Measurements from ENCODE around the gene IL31. TPM values are rescaled to one million over a fixed set of nuclear protein-coding genes. Genes with fewer than 3 reads are reported as not detected.
"Not testable (repeated sequence)": the region's sequence is repeated elsewhere in the genome, so short reads cannot be mapped to it uniquely, and the experiment has no call there.

Gene IL31
- total RNA-seq, 1 experiment from 2014 or later = not detected

DNA sequence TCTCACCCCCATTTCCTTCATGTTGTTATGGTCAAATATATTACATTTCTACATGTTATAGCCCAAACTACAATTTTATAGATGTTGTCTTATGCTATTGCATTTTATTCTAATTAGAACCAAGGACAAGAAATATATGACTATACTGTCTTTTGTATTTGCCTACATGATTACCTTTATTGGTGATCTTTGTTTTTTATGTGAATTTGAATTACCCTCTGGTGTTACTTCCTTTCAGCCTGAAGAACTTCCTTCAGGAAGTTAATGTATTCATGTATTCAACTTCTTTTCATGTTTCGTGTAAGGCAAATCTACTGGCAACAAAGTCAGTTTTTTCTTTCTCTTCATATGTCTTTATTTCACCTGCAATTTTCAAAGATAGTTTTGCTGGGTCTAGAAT lies 20.8 kb upstream of the IL31 start:
- DNase-seq (ENCODE audit: low read depth) = no peak

GRCh38 chr12:122192441-122192840 lies 18.4 kb upstream of the IL31 start:
- no peak for DNase-seq (ENCODE audit: low read depth)

GRCh38 chr12:122190842-122191668 lies 17.0 kb upstream of the IL31 start:
- DNase-seq (ENCODE audit: low read depth) = peak; percentile 60

DNA sequence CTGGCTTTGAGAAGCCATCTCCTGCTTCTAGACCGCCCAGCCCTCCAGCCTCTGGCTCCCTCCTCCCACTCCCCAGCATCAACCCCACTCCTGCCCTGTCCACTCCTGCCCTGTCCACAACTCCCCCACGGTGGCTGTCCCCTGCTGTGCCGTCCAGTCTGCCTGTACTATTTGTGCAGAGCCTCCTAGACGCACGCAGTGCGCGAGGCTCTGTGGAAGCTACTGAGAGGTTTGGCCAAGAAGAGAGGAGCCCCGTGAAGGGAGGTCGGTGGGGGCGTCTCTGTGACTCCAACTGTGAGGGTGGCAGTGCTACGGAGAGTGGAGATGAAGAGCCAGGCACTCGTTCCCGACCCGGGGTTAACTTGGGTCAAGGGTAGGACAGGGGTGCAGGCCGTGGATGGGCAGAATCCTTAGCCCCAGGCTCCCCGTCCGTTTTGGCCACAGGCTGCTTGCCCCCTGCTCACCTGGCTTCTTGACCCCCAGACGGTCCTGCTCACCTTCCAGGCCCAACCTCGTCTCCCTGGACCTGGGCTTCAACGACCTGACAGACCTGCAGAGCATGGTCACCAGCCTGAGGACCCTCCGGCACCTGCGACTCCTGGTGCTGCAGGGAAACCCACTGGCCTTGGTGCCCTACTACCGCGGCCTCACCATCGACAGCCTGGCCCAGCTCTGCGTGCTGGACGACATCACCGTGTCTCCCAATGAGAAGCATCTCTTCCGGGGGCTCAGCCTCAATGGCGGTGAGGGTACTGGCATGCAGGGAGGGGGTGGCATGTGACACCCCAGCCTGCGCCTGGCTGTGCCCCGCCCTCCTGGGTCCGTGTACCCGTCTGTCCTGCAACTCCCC lies 15.8 kb upstream of the IL31 start:
- DNase-seq (ENCODE audit: low read depth) = no peak

DNA sequence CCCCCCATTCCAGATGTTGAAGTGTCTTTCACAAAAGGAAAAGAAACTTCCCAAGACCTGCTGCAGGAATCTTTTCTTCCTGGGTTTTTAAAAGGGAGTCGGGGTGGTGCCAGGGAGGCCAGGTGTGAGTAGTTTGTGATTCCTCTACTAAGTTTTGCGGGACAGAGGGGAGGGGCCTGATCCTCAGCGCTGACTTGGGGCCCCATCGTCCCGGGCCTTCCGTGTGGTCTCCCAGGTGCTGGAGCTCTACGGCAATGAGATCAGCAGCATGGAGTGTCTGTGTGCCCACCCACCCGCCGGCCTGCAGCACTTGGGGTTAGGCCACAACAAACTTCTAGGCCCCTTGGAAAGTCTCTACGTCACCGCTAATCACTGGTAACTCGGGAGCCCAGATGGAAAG lies 13.4 kb upstream of the IL31 start:
- DNase-seq (ENCODE audit: low read depth) = no peak

GRCh38 chr12:122185494-122186082 lies 11.6 kb upstream of the IL31 start:
- no peak for DNase-seq (ENCODE audit: low read depth)

GRCh38 chr12:122185079-122185478 lies 11.1 kb upstream of the IL31 start:
- no peak for DNase-seq (ENCODE audit: low read depth)

DNA sequence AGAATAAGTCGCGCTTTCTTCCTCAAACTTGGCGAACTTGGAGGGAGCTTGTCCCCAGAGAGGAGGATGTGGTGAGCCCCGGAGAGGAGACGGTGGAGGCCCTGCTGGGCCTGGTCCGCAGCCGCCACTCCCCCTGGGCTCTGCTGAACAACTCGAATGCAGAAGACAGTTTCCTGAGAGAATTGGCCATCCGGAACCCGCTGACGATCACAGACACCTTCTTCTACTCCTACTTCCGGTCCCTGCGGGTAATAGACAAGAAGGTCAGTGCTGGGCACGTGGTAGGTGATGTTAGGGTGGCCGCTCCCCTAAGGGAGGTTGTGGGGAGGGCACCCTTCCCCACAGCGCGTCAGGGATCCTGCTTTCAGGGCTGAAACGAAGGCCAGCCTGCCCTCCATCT lies 10.5 kb upstream of the IL31 start:
- DNase-seq (ENCODE audit: low read depth) = no peak

DNA sequence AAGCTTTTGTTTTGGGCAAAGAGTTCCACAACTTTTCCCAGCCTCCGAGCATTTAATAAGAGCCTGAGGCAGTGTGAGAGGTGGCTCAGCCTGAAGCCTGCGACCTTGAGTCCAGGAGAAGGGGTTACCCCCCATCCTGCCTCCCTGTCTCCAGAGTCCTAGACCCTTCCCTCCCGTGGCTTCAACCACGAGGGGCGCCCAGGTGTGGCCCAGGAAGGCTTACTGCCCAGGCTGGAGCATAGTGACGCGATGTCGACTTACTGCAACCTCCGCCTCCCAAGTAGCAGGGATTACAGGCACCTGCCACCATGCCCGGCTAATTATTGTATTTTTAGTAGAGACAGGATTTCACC lies 9.5 kb upstream of the IL31 start:
- no peak for DNase-seq (ENCODE audit: low read depth)

- DNase-seq (ENCODE audit: low read depth) = no peak
These were observed 9.0 kb upstream of the IL31 start, which contains the start of gene LRRC43 for GRCh38 chr12:122182887-122183587. Gene LRRC43 (plus strand): TSS chr12:122183123. CDS start chr12:122183145, 22 bp downstream.

DNA sequence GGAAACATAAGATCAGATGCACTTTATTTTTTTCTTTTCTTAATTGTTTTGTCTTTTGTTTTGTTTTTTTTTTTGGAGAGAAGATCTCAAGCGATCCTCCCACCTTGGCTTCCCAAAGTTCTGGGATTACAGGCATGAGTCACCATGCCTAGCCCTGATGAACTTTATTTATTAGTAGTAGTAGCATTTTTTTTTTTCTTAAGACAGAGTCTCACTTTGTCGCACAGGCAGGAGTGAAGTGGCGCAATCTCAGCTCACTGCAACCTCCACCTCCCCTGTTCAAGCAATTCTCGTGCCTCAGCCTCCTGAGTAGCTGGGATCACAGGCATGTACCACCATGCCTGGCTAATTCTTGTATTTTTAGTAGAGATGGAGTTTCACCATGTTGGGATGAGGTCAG lies 2.5 kb upstream of the IL31 start:
- not testable (repeated sequence) for DNase-seq (ENCODE audit: low read depth)

- no peak for DNase-seq (ENCODE audit: low read depth)
These were observed 1.6 kb downstream of the IL31 start for GRCh38 chr12:122172262-122172939.

DNA sequence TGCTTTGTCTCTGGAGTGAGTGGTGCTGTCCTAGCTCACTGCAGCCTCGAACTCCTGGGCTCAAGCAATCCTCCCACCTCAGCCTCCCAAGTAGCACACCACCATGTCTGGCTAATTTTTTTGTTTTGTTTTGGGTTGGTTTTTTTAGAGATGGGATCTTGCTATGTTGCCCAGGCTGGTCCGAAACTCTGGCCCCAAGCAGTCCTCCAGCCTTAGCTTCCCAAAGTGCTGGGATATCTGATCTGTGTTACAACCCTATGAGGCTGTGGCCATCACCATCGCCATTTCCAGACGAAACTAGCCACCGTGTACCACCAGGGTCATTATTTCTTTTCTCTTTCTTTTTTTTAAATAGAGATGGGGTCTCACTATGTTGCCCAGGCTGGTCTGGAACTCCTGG lies 2.6 kb downstream of the IL31 start:
- no peak for DNase-seq (ENCODE audit: low read depth)

DNA sequence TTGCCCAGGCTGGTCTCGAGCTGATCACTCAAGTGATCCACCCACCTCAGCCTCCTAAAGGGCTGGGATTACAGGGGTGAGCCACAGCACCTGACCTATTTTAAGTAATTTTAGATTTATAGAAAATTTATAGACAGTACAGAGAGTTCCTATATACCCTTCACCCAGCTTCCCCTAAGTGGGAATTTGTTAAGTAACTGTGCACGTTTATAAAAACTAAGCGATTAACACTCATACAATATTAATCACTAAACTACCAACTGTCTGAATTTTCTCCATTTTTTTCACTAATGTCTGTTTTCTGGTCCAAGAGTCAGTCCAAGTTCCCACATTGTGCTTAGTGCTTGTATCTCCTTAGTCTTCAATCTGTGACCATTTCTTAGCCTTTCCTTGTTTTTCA lies 5.5 kb downstream of the IL31 start:
- no peak for DNase-seq (ENCODE audit: low read depth)

- no peak for DNase-seq (ENCODE audit: low read depth)
These were observed 6.6 kb downstream of the IL31 start for GRCh38 chr12:122167356-122167925.

- DNase-seq (ENCODE audit: low read depth) = no peak
These were observed 7.3 kb downstream of the IL31 start for GRCh38 chr12:122166422-122167349.

GRCh38 chr12:122162976-122163375 lies 11.0 kb downstream of the IL31 start:
- DNase-seq (ENCODE audit: low read depth) = no peak

DNA sequence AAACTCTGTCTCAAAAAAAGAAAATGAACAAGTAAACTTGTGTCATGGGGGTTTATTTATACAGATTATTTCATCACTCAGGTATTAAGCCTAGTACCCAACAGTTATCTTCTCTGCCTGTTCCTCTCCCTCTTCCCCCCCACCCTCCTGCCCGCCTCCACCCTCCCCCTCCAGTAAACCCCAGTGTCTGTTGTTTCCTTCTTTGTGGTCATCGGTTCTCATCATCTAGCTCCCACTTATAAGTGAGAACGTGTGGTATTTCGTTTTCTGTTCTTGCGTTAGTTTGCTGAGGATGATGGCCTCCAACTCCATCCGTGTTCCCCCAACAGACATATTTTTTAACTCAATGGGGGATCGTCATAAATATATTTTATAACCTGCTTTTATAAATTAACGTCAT lies 12.3 kb downstream of the IL31 start:
- DNase-seq (ENCODE audit: low read depth) = no peak

- DNase-seq (ENCODE audit: low read depth) = no peak
These were observed 13.3 kb downstream of the IL31 start for GRCh38 chr12:122160761-122161160.

Measured in HT1080 (cell line).